Measurements from ENCODE around the gene ARHGEF37.

GRCh38 chr5:149600932-149601331 is 19.6 kb downstream of the ARHGEF37 start:
- no peak for TF ChIP-seq SP1 (IDR thresholded peaks at IDR 0.05)
- TF ChIP-seq ARNT (IDR thresholded peaks at IDR 0.05): no peak
- no peak for TF ChIP-seq L3MBTL2 (conservative IDR thresholded peaks at IDR 0.05)
- no peak for TF ChIP-seq FOXM1 (IDR thresholded peaks at IDR 0.05; ENCODE audit: borderline replicate concordance)
